Lower leg skin (tissue), 3 donors: ENCODE data around the gene GHITM.

ENCODE experiments used
- POLR2A ChIP-seq, 2 donors: fragments of 450-650 bp; IDR thresholded peaks; one replicate each; pipeline ENCODE4 v1.6.1; 2016 to 2017; ENCODE audit warnings: antibody characterized with exemption in 2 of 2, mild to moderate bottlenecking in 1 of 2, moderate library complexity in 1 of 2
- TF ChIP-seq, protein P1 (sequence below), 3 donors: fragments of 450-650 bp; IDR thresholded peaks; one replicate each; pipeline ENCODE4 v1.5.1; 2016; ENCODE audit warnings: antibody characterized with exemption in 3 of 3, mild to moderate bottlenecking in 3 of 3, moderate library complexity in 2 of 3

DNA sequence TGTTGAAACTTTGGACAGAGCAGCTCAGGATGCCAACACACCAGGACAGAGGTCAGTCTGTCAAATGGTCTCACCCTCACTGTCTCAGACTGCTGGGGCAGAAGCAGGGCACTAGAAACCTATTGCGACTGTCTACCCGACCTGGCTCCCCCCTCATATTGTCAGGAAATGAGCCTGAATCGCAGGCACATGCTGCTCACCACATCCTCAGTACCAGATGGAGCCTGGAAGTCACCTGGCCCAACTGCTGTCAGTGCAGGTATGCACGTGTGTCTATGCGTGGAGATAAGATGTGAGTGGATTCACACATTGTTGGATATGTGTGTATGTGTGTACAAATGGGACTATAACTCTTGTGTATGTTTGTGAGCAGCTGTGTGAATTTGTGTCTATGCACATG lies 51.8 kb downstream of the GHITM start:
- TF ChIP-seq, protein P1, sequence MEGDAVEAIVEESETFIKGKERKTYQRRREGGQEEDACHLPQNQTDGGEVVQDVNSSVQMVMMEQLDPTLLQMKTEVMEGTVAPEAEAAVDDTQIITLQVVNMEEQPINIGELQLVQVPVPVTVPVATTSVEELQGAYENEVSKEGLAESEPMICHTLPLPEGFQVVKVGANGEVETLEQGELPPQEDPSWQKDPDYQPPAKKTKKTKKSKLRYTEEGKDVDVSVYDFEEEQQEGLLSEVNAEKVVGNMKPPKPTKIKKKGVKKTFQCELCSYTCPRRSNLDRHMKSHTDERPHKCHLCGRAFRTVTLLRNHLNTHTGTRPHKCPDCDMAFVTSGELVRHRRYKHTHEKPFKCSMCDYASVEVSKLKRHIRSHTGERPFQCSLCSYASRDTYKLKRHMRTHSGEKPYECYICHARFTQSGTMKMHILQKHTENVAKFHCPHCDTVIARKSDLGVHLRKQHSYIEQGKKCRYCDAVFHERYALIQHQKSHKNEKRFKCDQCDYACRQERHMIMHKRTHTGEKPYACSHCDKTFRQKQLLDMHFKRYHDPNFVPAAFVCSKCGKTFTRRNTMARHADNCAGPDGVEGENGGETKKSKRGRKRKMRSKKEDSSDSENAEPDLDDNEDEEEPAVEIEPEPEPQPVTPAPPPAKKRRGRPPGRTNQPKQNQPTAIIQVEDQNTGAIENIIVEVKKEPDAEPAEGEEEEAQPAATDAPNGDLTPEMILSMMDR (IDR thresholded peaks at IDR 0.05) = no peak
- no peak for TF ChIP-seq POLR2A (IDR thresholded peaks at IDR 0.05)
